Nephron progenitor cell (in vitro differentiated cells): ENCODE results near the gene IL36RN.

ENCODE experiments used
- DNase-seq: peaks from one replicate; pipeline ENCODE4 v3.0.0; 2021
- H3K27ac Mint-ChIP-seq: 2 replicates; pipeline ENCODE4 v1.8.0; 2021; ENCODE audit warnings: mild to moderate bottlenecking, moderate library complexity, mixed read lengths
- H3K27me3 Mint-ChIP-seq: 2 replicates; pipeline ENCODE4 v1.8.0; 2021; ENCODE audit warnings: mild to moderate bottlenecking, low read depth, mixed read lengths; ENCODE audit not compliant: poor library complexity
- H3K36me3 Mint-ChIP-seq: 2 replicates; pipeline ENCODE4 v1.8.0; 2021; ENCODE audit warnings: low read depth, mixed read lengths
- H3K4me1 Mint-ChIP-seq: 2 replicates; pipeline ENCODE4 v1.8.0; 2021; ENCODE audit warnings: mixed read lengths
- H3K4me3 Mint-ChIP-seq: 2 replicates; pipeline ENCODE4 v1.8.0; 2021; ENCODE audit warnings: mild to moderate bottlenecking, moderate library complexity, mixed read lengths
- H3K9me3 Mint-ChIP-seq: 2 replicates; pipeline ENCODE4 v1.8.0; 2021; ENCODE audit warnings: mild to moderate bottlenecking, moderate library complexity, mixed read lengths
- TF ChIP-seq, protein P1 (sequence below): fragments of 200-600 bp; sonication (generic); IDR thresholded peaks from 2 replicates; pipeline ENCODE4 v1.5.0; 2021; ENCODE audit warnings: antibody characterized with exemption

Gene IL36RN

DNA sequence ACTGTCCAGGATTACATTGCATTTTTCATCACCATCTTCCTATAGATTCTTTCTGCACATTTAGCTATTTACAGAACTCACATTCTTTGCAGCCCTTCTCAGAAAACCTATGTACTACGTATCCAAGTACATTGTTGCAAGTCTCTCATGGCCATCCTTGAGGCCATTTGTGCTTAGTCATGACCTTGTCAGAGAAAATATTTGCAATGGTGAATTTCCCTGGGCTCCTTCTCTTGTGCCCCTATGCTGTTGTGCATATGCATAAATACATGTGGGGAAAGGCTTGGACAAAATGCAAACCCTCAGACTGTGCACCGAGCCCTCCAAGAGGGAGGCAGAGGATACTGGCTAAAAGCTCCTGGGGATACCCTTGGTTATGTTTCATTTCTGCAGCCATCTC lies 34.2 kb upstream of the IL36RN start:
- H3K27me3 Mint-ChIP-seq: peaks cover 79% of the 10 kb centered on the region
- DNase-seq: no peak
- H3K9me3 Mint-ChIP-seq: peaks cover 3% of the 10 kb centered on the region
- H3K27ac Mint-ChIP-seq: no peak overlapping the region
- H3K4me3 Mint-ChIP-seq: no peak overlapping the region
- no peaks in the 10 kb centered on the region for H3K36me3 Mint-ChIP-seq
- H3K4me1 Mint-ChIP-seq: no peaks in the 10 kb centered on the region
- TF ChIP-seq, protein P1, sequence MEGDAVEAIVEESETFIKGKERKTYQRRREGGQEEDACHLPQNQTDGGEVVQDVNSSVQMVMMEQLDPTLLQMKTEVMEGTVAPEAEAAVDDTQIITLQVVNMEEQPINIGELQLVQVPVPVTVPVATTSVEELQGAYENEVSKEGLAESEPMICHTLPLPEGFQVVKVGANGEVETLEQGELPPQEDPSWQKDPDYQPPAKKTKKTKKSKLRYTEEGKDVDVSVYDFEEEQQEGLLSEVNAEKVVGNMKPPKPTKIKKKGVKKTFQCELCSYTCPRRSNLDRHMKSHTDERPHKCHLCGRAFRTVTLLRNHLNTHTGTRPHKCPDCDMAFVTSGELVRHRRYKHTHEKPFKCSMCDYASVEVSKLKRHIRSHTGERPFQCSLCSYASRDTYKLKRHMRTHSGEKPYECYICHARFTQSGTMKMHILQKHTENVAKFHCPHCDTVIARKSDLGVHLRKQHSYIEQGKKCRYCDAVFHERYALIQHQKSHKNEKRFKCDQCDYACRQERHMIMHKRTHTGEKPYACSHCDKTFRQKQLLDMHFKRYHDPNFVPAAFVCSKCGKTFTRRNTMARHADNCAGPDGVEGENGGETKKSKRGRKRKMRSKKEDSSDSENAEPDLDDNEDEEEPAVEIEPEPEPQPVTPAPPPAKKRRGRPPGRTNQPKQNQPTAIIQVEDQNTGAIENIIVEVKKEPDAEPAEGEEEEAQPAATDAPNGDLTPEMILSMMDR: no peak

DNA sequence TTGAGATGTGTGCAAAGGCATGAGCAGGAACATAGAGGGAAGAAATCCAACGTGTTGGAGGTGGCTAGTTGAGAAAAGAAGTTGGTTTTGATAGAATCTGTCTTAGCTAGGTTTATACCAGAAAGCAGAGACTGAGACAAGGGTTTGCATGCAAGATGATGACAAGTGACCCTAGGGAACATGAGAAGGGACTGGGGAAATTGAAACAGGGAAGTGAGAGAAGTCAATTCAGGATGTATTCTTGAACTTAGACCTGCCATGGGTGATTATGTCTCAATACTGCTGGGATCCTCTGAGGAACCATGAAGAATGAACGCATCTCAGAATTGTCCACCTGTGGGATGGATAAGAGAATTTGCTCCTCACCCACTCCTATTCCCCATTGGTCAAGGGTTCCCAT lies 33.3 kb upstream of the IL36RN start:
- TF ChIP-seq, protein P1: no peak
- Mint-ChIP-seq H3K27me3 (peaks cover 84% of the 10 kb centered on the region), H3K4me3 (no peak overlapping the region), H3K9me3 (no peaks in the 10 kb centered on the region), H3K36me3 (no peaks in the 10 kb centered on the region), H3K27ac (no peak overlapping the region), H3K4me1 (no peaks in the 10 kb centered on the region)
- DNase-seq: no peak

DNA sequence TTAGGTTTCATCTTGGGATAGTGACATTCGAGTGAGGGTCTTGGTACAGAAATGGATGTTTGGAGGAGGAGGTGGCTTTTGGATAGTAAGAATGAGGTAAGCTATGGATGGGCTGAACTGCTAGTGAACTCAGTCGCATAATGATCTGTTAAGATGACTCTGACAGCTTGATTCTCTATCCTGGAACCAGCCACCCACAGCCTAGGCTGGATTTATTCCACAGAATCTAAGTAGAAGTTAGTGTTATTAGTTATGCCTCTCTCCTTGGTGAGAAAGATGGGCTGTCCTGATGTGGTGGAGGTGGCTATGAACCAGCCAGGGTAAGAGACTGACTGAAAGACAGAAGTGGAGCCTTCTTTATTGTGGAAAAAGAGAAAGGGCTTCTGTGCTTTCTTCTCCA lies 31.3 kb upstream of the IL36RN start:
- TF ChIP-seq, protein P1: no peak
- DNase-seq: no peak
- Mint-ChIP-seq H3K27me3 (peaks cover 81% of the 10 kb centered on the region), H3K36me3 (no peaks in the 10 kb centered on the region), H3K9me3 (no peaks in the 10 kb centered on the region), H3K4me1 (no peaks in the 10 kb centered on the region), H3K4me3 (no peak overlapping the region), H3K27ac (no peak overlapping the region)

DNA sequence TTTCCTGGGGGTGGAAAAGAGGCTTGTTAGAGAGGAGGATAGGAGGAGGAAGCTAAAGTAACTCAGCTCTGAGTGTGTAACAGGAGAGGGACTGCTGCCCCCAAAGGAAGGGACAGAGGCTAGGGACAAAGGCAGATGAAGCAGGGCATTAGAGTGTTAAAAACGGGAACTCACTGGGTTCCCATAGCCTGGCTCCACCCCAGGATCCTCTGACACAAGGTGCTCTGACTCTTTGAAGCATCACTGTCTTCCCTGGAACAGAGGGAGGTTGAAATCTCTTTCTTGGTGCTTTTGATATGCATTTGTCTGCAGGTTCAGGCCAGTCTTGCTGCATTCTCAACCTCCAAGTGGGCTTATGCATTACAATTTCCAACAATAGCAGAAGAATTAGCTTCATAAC lies 30.9 kb upstream of the IL36RN start:
- Mint-ChIP-seq H3K27me3 (peaks cover 77% of the 10 kb centered on the region), H3K9me3 (no peaks in the 10 kb centered on the region)
- TF ChIP-seq, protein P1: no peak

DNA sequence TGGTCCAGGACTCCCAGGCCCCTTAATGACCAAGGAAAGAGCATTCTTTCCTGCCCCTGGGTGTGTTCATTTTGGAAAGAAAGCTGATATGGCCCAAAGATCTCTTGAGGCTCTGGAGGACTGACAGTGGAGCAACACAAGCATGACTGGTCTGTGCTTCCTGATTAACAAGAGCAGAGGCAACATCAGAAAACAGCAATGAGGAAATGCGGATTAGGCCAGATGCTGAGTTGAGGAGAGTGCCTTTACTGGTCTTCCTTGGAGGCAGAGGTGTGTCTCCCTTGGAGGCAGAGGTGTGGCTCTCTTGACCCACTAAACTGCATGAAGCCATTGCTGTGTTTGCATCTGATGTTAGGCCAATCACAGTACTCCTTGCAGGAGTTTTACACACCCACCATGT lies 26.3 kb upstream of the IL36RN start:
- DNase-seq: no peak
- Mint-ChIP-seq H3K4me3 (no peak overlapping the region), H3K9me3 (no peaks in the 10 kb centered on the region), H3K27me3 (peaks cover 49% of the 10 kb centered on the region), H3K27ac (no peak overlapping the region), H3K36me3 (no peaks in the 10 kb centered on the region), H3K4me1 (no peaks in the 10 kb centered on the region)
- TF ChIP-seq, protein P1: no peak

More for the DNA sequence above, 30.9 kb upstream of the IL36RN start:
- Mint-ChIP-seq H3K27ac (no peak overlapping the region), H3K4me3 (no peak overlapping the region), H3K36me3 (no peaks in the 10 kb centered on the region), H3K4me1 (no peaks in the 10 kb centered on the region)
- DNase-seq: no peak

DNA sequence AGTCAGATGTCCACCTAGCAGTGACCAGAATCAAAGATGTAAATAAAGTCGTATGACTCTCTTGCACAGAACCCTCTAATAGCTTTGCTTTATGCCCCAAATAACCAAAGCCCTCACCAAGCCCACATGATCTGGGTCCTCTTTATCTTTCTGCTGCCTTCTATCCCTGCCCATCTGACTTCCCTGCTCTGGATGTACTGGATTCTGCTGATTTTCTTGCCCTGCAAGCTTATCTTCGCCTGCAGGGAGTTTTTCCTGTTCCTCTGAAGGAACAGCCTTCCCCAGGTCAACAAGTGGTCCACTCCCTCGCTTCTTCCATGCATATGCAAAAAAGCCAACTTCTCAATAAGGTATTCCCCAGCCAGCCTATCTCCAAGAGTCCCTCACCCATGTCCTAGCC lies 25.0 kb upstream of the IL36RN start:
- Mint-ChIP-seq H3K9me3 (no peaks in the 10 kb centered on the region), H3K4me3 (no peak overlapping the region), H3K27ac (no peak overlapping the region), H3K27me3 (peaks cover 41% of the 10 kb centered on the region), H3K4me1 (no peaks in the 10 kb centered on the region), H3K36me3 (no peaks in the 10 kb centered on the region)
- TF ChIP-seq, protein P1: no peak
- DNase-seq: no peak
